GM18519 (cell line): Measurements from ENCODE around the gene TSHZ2.

Experiments
- ATAC-seq: cut with Tn5 transposase; IDR thresholded peaks from one replicate; pipeline ENCODE4 v1.9.1; 2021; ENCODE audit warnings: mild to moderate bottlenecking, moderate library complexity; ENCODE audit not compliant: unreplicated experiment, low FRiP score

The TSHZ2 gene

DNA sequence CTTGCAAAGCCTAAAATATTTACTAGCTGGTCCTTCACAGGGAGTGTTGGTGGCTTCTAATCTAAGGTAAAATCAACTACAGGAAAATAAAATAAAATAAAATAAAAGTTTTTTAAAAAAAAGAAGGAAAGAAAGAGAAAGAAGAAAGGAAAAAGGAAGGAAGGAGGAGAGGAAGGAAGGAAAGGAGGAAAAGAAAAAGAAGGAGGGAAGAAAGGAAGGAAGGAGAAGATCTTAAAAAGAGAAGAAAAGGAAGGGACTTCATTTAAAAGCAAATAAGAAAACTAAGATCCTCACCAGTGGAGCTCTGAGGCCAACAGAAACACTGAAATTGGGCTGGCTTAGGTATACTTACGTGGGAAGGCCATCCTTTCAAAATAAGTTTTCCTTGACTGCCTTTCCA is 178.4 kb downstream of the TSHZ2 start:
- no peak for ATAC-seq

DNA sequence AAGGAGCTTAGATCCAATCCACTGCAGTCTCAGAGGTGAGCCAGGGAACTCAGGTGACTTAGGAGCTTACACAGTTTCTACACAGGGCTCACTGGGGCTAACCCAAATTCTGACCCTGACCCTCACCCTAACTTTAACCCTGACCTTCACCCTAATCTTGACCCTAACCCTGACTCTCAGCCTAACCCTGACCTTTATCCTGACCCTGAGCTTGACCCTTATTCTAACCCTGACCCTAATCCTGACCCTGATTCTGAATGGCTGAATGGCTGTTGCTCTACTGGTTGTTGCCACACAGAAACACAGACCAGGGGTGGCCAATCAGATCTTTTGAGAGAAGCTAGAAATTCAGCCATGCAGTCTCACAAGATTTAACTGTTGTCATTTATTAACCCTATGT is 180.1 kb downstream of the TSHZ2 start:
- no peak for ATAC-seq

DNA sequence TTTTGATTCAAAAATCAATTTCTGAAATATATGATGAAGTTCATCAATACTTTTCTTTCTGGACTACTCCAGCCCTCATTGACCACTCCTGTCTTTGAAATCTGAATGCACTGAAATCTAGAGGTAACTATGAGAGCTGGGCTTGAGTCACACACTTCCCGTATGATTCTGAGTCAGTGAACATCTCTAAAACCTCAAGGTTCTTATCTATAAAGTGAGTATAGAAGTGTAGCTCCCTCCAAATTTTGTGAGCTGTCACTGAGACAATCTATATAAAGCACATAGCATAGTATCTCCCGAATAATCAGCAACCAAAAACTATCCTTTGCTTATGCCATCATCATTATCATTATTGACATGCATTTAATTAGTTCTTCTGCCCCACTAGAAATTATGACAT is 182.4 kb downstream of the TSHZ2 start:
- ATAC-seq = peak; percentile 69

DNA sequence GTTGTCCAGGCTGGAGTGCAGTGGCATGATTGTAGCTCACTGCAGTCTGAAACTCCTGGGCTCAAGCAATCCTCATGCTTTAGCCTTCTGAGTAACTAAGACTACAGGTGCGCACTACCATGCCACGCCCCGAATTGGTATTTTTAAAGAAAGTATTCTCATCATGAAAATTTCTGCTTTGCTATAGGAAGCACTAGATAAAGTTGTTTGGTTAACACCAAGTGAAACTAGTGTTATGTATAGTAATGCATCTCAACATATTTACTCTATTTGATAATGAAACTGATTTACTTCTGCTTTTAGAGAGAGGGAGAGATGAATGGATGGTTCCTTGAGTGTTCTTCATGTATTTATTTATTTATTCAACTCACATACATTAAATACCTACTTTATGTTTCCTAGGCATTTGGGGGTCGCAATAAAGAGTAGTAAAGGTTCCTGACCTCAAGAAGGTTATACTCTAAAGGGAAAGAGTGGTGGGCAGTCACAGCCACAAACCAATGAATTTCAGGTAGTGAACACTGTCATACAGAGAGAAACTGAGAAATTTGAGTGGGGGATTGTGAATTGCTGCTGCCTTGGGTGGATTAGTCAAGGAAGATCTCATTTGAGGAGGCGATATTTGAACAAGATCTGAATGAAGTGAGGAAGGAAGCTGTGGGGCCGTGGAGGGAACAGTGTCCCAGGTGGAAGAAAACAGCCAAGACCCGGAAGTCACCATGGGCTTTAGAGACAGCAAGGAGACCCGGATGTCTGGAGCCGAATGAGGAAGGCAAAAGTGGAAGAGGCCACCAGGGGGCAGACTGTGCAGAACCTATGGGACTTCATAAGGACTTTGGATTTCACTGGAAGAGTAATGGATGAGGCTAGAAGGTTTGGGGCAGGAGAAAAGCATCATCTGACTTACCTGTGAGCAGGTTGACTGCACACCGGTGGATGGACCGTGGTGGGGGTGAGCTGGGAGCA is 185.6 kb downstream of the TSHZ2 start:
- ATAC-seq = peak; percentile 81

DNA sequence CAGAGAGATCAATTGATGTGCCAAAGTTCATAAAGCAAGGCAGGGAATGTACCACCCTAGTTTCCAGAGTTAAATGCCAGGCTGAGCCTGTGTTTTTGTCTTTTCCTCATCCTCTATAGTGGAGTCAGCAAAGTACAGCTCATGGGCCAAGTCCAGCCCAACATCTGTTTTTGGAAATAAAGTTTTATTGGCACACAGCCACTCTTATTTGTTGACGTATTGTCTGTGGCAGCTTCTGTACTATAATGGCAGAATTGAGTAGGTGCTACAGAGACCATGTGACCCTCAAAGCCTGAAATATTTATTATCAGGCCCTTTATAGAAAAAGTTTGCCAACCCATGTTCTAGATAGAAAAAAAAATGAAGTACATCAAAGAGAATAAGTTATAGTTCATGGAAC is 187.0 kb downstream of the TSHZ2 start:
- no peak for ATAC-seq

DNA sequence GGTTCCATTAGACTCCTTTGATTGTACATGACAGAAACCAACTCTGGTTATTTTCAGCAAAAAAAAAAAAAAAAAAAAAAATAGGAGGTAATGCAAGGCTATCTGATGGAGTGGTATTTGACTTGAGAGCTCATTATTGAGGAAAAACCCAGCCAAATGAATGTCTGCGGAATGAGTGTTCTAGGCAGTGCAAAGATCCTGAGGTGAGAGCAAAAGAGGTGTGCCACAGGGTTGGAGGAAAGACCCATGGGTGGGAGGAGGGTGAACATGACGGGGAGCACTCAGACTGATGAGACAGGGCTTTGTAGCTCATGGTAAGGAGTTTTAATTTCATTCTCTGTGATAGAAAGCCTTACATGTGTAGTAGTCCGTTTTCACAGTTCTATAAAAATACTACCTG is 188.9 kb downstream of the TSHZ2 start:
- no peak for ATAC-seq

DNA sequence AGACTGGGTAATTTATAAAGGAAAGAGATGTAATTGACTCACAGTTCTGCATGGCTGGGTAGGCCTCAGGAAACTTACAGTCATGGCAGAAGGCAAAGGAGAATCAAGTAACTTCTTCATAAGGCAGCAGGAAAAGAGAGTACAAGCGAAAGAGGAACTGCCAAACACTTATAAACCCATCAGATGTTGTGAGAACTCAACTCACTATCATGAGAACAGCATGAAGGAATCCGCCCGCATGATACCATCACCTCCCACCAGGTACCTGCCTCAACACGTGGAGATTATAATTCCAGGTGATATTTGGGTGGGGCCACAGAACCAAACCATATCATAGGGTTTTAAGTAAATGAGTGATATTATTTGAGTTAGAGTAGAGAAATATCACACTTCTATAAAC is 189.3 kb downstream of the TSHZ2 start:
- ATAC-seq = no peak

DNA sequence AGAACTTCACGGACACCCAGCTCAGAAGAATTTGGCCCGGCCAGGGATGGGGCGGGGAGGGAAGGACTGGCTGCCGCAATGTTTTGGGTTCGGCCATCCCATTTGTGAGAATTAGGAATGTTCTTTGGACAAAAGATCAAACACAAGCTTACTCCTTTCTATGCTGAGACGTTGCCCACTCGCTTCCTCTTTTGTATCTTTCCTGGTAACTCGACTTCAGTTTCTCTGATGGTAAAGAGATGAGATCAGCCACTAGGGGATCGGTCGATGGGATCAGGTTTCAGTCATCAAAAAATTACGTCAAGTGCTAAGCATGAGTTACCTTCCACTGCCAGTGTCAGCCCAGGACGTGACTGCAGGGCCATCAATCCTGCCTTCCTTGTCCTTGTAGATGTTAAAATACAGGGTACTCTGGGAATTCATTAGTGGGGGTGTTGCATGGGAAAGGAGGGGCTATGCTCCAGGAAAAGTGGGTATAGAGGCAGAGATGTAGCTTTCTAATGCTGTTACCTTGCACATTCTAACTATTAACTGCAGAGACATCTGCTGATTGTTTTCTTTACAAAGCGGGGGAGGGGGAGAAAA is 190.2 kb downstream of the TSHZ2 start:
- ATAC-seq = no peak

DNA sequence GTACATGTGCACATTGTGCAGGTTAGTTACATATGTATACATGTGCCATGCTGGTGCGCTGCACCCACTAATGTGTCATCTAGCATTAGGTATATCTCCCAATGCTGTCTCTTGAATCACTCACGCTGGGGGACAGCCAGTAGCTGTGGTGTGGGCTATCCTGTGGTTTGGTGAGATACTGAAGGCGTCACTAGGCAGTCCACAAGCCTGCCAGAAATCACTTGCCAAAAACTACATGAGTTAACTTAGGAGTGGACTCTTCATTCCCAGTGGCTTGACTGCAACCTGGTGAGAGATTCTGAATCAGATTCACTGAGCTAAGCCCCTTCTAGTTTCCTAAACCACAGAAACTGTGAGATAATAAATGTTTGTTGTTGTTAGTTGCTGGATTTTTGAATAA is 191.3 kb downstream of the TSHZ2 start:
- ATAC-seq = no peak

DNA sequence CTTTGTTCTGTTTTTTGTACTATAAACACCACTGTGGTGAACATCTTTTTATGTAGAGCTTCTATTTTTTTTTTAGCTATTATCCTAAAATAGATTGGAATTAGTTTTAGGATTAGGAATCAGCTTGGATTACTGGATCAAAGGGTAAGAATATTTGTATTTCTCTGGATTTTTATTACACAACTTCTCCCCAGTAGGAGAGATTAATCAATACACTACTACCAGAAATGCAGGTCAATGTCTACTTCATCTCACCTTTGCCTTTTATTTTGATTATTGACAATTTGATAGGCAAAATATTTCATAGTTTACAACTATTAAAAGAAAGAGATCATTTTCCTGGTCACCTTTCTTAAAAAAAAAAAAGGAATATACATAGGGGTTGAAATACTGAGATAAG is 191.9 kb downstream of the TSHZ2 start:
- no peak for ATAC-seq

DNA sequence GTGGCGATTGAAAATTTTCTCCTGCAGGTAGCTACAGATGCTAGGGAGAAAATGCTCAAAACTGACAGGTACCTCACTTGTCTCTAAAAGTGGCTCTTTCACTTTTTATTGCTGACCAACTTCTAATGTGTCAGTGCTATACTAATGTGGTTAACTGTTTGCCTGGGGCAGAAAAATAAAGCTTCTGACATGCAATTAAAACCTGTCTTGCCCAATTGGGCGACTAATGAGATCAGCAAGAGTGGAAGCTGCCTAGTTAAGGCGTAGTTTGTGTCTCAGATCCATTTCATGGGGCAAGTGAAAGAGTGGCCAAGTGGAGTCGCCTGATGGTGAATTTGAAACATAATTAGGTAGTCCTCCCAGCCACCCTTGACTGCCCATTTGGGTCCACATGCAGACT is 193.3 kb downstream of the TSHZ2 start:
- no peak for ATAC-seq

DNA sequence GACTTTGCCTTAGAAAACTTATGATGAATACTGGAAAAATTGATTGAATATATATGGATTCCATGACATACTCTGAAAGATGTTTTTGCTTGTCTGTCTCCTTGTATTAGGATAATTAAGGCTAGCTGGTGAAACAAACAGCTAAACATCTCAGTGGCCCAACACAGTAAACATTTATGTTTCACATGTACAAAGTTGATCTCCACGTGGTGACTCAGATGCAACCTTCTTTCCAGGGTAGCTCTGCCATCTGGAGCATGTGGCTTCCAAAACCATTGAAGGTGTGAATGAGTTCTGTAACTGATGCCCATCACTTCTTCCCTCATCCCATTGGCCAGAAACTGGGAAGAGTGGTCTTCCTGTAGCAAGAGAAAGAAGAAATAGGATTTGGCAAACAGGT is 196.3 kb downstream of the TSHZ2 start:
- ATAC-seq = no peak

DNA sequence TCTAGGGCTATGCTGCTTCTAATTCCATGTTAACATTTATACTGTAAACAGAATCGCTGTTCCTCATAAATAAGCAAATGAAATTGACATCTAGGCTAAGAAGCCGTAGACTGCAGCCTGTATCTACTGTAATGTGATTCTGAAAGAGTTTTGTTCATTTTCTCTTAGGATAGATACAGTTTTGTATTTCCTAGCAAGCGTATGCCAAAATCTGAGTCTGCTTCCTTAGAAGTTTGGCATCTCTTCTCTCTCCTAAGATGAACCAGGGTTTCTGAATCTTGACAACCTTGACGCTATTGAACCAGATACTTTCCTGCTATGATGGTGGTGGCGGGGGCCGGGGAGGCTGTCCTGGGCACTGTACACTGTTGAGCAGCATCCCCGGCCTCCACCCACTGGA is 198.0 kb downstream of the TSHZ2 start:
- ATAC-seq = no peak

DNA sequence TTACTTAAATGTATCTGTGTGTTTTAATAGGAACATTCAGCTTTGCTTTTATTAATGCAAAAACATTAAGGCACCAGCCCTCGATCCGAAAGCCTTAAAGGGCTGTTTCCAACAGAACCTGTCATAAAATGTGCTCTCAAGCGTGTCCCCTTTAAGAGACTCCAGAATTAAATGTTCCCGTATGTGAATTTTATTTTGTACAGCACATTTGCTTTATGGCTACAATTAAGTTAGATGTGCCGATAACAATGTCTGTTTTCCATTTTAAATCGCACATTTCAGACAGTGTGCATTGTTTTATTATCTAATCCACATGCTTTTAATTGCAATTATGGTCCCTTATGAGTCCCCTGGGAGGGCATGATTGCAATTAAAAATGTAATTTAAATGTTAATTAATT is 198.9 kb downstream of the TSHZ2 start:
- ATAC-seq = no peak

DNA sequence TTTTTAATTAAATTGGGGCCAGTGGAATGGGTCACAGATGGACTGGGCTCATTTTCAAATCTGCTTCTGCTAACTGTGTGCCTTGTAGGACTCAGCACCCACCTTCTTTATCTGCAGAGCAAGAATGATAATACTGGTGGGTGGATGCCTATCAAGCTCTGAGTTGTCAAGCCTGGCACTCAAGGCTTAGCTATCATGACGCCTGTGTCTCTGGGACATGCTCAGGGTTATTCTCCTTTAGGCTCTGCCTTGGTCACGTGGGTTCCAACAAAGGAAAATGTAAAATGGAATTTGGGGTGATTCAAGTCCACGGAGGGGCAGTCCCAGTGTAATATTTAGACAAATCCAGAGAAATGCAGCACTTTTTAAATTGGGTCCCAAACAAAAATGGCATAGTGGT is 202.3 kb downstream of the TSHZ2 start:
- no peak for ATAC-seq

DNA sequence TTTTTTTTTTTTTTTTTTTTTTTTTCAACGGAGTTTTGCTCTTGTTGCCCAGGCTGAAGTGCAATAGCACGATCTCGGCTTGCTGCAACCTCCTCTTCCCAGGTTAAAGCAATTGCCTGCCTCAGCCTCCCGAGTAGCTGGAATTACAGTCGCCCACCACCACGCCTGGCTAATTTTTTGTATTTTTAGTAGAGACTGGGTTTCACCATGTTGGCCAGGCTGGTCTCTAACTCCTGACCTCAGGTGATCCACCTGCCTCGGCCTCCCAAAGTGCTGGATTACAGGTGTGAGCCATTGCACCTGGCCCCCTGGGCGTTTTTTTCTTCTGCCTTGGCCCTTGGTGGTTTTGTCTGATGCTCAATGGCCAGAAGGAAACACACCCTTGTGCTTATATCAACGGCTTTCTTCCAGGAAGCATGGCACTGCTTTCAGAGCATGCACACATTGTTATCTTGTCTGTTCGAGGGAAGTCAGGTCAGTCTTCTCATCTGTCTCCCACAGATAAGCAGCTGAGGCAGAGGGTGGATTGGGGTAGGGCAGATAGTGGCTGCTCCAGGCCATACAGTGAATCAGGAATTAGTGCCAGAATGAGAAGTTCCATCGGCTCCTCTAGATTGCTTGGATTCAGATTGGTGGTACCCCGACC is 203.1 kb downstream of the TSHZ2 start:
- ATAC-seq = no peak

DNA sequence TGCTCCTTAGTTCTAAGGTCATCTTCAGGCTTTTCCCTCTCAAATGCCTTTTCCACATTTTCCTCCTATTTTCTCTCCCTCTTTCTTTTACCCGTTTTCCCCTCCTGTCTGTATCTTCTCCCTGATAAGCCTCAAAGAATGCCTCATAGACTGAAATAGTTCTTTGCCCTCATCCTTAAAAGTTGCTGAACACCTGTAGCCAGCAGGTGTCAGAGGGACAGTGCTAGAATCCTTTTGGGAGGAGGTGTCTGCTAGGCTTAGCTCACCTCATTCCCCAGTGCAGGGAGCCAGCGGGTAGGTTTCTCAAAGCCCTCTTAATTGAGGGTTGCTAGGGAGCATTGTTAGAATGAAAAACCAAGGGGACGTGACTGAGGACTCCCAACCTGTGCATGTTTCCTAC is 204.0 kb downstream of the TSHZ2 start:
- ATAC-seq = no peak

DNA sequence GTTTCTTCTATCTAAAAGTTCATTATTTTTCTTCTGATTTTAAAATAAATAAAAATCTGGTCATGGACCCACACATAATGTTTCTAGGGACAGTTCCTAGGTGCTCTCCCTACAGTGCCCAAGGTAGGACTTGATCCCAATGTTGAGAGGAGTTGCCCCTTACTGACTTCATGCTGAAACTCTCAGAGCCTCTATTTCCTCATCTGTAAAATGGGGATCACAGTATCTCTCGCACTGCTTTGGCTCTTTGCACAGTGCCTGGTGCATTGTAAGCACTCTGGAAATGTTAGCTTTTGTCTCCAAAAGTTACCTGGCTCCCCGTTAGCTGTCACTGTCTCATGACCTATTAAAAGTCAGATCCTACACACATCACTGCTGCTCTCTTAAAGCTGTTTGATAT is 205.5 kb downstream of the TSHZ2 start:
- ATAC-seq = no peak

DNA sequence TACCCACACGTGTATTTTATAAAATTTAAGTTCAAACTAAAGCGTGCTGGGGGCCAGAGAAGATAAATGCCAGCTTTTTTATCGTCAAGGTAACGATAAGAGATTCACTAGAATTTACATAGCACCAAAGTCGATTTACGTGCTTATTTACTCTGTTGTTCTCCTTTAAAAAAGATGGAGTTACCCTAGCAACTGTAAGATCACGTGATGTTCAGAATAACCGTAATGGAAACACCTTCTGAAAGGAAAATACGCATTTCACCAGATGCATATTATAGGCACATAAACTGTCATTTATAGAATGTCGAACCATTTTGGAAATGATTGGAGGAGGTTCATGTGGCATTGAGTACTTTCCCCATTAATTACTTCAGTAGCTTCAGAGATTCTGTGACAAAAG is 207.6 kb downstream of the TSHZ2 start:
- ATAC-seq = no peak

DNA sequence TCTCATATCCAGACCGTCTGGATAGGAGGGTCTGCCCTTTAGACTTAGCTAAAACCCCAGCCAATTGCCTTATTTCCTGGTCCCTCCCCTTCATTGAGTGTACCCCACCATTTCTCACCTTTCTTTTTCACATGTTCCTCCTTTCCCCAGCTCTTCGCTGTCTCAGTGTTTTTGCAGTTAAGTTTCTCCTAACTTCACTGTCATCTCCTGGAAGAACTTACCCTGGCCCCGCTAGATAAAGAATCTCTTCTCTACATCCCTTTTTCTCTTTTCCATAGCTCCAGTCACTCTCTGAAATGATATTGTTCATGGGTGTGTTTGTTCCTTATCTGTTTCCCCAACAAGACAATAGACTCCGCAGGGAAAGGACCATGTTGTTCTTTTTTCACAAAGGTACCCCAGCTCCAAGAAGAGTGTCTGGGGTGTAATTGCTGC is 208.8 kb downstream of the TSHZ2 start:
- ATAC-seq = no peak

DNA sequence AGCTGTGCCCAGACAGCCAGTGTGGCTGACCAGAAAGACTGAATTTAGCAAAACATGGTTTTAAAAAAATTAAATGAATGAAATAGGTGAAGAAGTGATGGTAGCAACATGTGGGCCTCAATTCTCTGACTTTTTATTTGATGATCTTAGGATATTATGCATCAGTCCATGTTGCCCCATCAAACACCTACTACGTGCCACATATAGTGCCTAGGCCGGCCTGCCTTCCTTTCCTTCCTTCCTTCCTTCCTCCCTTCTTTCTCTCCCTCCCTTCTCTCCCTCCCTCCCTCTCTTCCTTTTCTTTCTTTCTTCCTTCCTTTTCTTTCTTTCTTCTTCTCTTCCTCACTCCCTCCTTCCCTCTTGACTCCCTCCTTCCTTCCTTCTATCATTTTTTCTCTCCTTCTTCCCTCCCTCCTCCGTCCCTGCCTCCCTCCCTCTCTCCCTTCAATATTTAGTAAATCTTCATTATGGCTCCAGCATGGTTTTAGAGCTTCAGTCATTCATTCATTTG is 209.8 kb downstream of the TSHZ2 start:
- ATAC-seq = no peak
